Neural progenitor cell (in vitro differentiated cells): ENCODE measurements around the gene FOXE1.

Experiments
- EZH2 ChIP-seq: fragments of 200-600 bp; sonication (generic); IDR thresholded peaks from 2 replicates; pipeline ENCODE4 v1.6.1; 2017; ENCODE audit warnings: antibody characterized with exemption, mild to moderate bottlenecking, moderate library complexity
- EZH2phosphoT487 ChIP-seq: fragments of 200-600 bp; sonication (generic); IDR thresholded peaks from 2 replicates; pipeline ENCODE4 v1.6.1; 2017; ENCODE audit warnings: antibody characterized with exemption
- TF ChIP-seq, protein P1 (sequence below): fragments of 200-600 bp; sonication (generic); IDR thresholded peaks from 2 replicates; pipeline ENCODE4 v1.5.1; 2017; ENCODE audit warnings: antibody characterized with exemption, mild to moderate bottlenecking

- TF ChIP-seq, protein P1, sequence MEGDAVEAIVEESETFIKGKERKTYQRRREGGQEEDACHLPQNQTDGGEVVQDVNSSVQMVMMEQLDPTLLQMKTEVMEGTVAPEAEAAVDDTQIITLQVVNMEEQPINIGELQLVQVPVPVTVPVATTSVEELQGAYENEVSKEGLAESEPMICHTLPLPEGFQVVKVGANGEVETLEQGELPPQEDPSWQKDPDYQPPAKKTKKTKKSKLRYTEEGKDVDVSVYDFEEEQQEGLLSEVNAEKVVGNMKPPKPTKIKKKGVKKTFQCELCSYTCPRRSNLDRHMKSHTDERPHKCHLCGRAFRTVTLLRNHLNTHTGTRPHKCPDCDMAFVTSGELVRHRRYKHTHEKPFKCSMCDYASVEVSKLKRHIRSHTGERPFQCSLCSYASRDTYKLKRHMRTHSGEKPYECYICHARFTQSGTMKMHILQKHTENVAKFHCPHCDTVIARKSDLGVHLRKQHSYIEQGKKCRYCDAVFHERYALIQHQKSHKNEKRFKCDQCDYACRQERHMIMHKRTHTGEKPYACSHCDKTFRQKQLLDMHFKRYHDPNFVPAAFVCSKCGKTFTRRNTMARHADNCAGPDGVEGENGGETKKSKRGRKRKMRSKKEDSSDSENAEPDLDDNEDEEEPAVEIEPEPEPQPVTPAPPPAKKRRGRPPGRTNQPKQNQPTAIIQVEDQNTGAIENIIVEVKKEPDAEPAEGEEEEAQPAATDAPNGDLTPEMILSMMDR: peak; percentile 43
- TF ChIP-seq EZH2phosphoT487: no peak
- no peak for TF ChIP-seq EZH2
Observed at GRCh38 chr9:97848215-97848479, 4.9 kb upstream of the FOXE1 start.
